Endothelial cell of umbilical vein (primary cell): ENCODE data around the gene MYRIP. TPM values are rescaled to one million over a fixed set of nuclear protein-coding genes. Genes with fewer than 3 reads are reported as not detected.

Experiments
- BruUV-seq: library from RNA; stranded (reverse); fragments of 400-500 nt; replicated peaks from 2 replicates; lab custom pipeline; 2021; lab: Mats Ljungman, UMichigan
- CTCF ChIA-PET: fragments of 300-600, 350-600 bp; sonication (Branson Sonifier 250); formaldehyde crosslinking; loops from one replicate; lab custom pipeline; 2021; ENCODE audit warnings: antibody characterized with exemption, inconsistent platforms; lab: Charles Lee
- POLR2A ChIA-PET: fragments of 300-600, 350-600 bp; sonication (Branson Sonifier 250); formaldehyde crosslinking; loops from one replicate; lab custom pipeline; 2021; ENCODE audit warnings: antibody characterized with exemption, inconsistent platforms; lab: Charles Lee
- DNase-seq: peaks from one replicate; pipeline ENCODE4 v3.0.0-alpha.2; 2011; ENCODE audit warnings: low read depth, low spot score
- FAIRE-seq: peaks from 2 replicates; lab custom pipeline; 2011; peaks lifted over from hg19 to GRCh38; lab: Jason Lieb, UNC
- H2AFZ ChIP-seq: 2 replicates; pipeline ENCODE4 v1.6.0; 2012; ENCODE audit warnings: low read depth, low read length, control low read depth, inconsistent platforms
- H3K27ac ChIP-seq: 2 replicates; pipeline ENCODE4 v1.5.1; 2011; ENCODE audit warnings: low read depth, mild to moderate bottlenecking, control low read depth, low read length, moderate library complexity; ENCODE audit not compliant: insufficient read depth
- H3K27me3 ChIP-seq, 2 experiments: 2 replicates each; pipeline versions ENCODE4 v1.6.0 to v1.6.1; 2011; ENCODE audit warnings: low read length in 2 of 2, mixed read lengths in 1 of 2; ENCODE audit not compliant: control insufficient read depth in 2 of 2, insufficient read depth in 2 of 2
- H3K36me3 ChIP-seq, 2 experiments: 2 replicates in 1 of 2; 3 replicates in 1 of 2; pipeline ENCODE4 v1.5.1; 2011; ENCODE audit warnings: low read length in 2 of 2, mild to moderate bottlenecking in 1 of 2, moderate library complexity in 1 of 2; ENCODE audit not compliant: control insufficient read depth in 2 of 2, insufficient read depth in 2 of 2; ENCODE audit errors: extremely low read depth in 1 of 2
- H3K4me1 ChIP-seq: 3 replicates; pipeline ENCODE4 v1.5.1; 2011; ENCODE audit warnings: mild to moderate bottlenecking, low read length; ENCODE audit not compliant: control insufficient read depth, insufficient read depth; ENCODE audit errors: extremely low read depth
- H3K4me2 ChIP-seq: 2 replicates; pipeline ENCODE4 v1.6.1; 2011; ENCODE audit warnings: low read length, control low read depth, mixed read lengths; ENCODE audit not compliant: insufficient read depth
- H3K4me3 ChIP-seq, 3 experiments: fragments of 200-600 bp in 1 of 3; sonication (generic), shearing (Covaris generic) in 1 of 3; replicated peaks in 1 of 3; 2 replicates each; pipeline ENCODE4 v1.5.1; 2011 to 2016; ENCODE audit warnings: control low read depth in 3 of 3, low read length in 3 of 3, mild to moderate bottlenecking in 2 of 3, inconsistent platforms in 1 of 3, low read depth in 1 of 3, moderate library complexity in 1 of 3; ENCODE audit not compliant: insufficient read depth in 1 of 3
- H3K79me2 ChIP-seq: 2 replicates; pipeline ENCODE4 v1.6.0; 2012; ENCODE audit warnings: low read length, inconsistent platforms; ENCODE audit not compliant: control insufficient read depth, insufficient read depth
- H3K9ac ChIP-seq: replicated peaks from 2 replicates; pipeline ENCODE3; 2011; ENCODE audit warnings: low read length, control low read depth; ENCODE audit not compliant: insufficient read depth; ENCODE audit errors: extremely low read depth
- H3K9me1 ChIP-seq: replicated peaks from 3 replicates; pipeline ENCODE4 v1.6.0; 2011; ENCODE audit warnings: mild to moderate bottlenecking, low read length; ENCODE audit not compliant: control insufficient read depth, insufficient read depth; ENCODE audit errors: extremely low read depth
- H3K9me3 ChIP-seq: replicated peaks from 2 replicates; pipeline ENCODE4 v1.5.1; 2012; ENCODE audit warnings: low read length, inconsistent platforms; ENCODE audit not compliant: control insufficient read depth, insufficient read depth
- H4K20me1 ChIP-seq: replicated peaks from 2 replicates; pipeline ENCODE3; 2011; ENCODE audit warnings: mild to moderate bottlenecking, low read length; ENCODE audit not compliant: control insufficient read depth, insufficient read depth; ENCODE audit errors: extremely low read depth
- CTCF ChIP-seq, 2 donors: IDR thresholded peaks; 1 replicate in 1 of 2; 2 replicates in 1 of 2; pipeline ENCODE4 v1.5.1; 2011; ENCODE audit warnings: low read length in 2 of 2, mild to moderate bottlenecking in 2 of 2, moderate library complexity in 2 of 2, control low read depth in 1 of 2, inconsistent platforms in 1 of 2, low read depth in 1 of 2; ENCODE audit not compliant: insufficient read depth in 1 of 2; ENCODE audit errors: extremely low read depth in 1 of 2
- EZH2 ChIP-seq: IDR thresholded peaks from 2 replicates; pipeline ENCODE4 v1.6.1; 2012; ENCODE audit warnings: borderline replicate concordance, low read depth, mild to moderate bottlenecking, moderate library complexity, low read length, inconsistent platforms; ENCODE audit not compliant: severe bottlenecking
- FOS ChIP-seq: IDR thresholded peaks from 2 replicates; pipeline ENCODE4 v1.6.1; 2011; ENCODE audit warnings: mild to moderate bottlenecking, low read length, moderate library complexity, borderline replicate concordance; ENCODE audit not compliant: insufficient read depth
- GATA2 ChIP-seq: IDR thresholded peaks from 2 replicates; pipeline ENCODE4 v1.7.0; 2011; ENCODE audit warnings: low read depth, mild to moderate bottlenecking, moderate library complexity, mixed read lengths, low read length; ENCODE audit not compliant: insufficient read length, insufficient read depth
- JUN ChIP-seq: IDR thresholded peaks from 2 replicates; pipeline ENCODE4 v1.6.1; 2011; ENCODE audit warnings: borderline replicate concordance, low read depth; ENCODE audit not compliant: insufficient read length, insufficient read depth
- MAX ChIP-seq: IDR thresholded peaks from 2 replicates; pipeline ENCODE4 v1.6.1; 2011; ENCODE audit not compliant: insufficient read depth, insufficient read length
- MYC ChIP-seq: IDR thresholded peaks from one replicate; pipeline ENCODE4 v1.6.1; 2011; ENCODE audit warnings: mild to moderate bottlenecking, low read depth, low read length
- POLR2A ChIP-seq: IDR thresholded peaks from 2 replicates; pipeline ENCODE4 v1.6.1; 2012; ENCODE audit warnings: low read depth, mild to moderate bottlenecking, control low read depth, low read length
- POLR2AphosphoS5 ChIP-seq: IDR thresholded peaks from 2 replicates; pipeline ENCODE4 v1.6.1; 2012; ENCODE audit warnings: low read depth, mild to moderate bottlenecking, control low read depth, low read length, moderate library complexity; ENCODE audit not compliant: insufficient read depth
- dilution Hi-C: fragments of 300-500 bp; cut with MboI; formaldehyde crosslinking; loops from one replicate; pipeline ENCODE4 v1.15.0; 2019; ENCODE audit warnings: low sequenced_read_pairs; ENCODE audit not compliant: extremely low pct_ligation_motif_present
- intact Hi-C: fragments of 100-400 bp; cut with micrococcal nuclease; formaldehyde crosslinking; loops from one replicate; pipeline ENCODE4 v1.10.0; 2022
- polyA plus RNA-seq, 4 experiments: library from polyadenylated mRNA; depleted of rRNA in 3 of 4; stranded (reverse) in 3 of 4; unstranded in 1 of 4; fragments of >200 nt; gene quantifications; 2 replicates each; pipeline versions ENCODE4 v1.2.1 to v1.2.3, GENCODE V29; 2011 to 2012; ENCODE audit warnings: missing spikeins in 1 of 4
- total RNA-seq: library from RNA; stranded (reverse); gene quantifications from 2 replicates; pipeline ENCODE4 v1.2.3, GENCODE V29; 2021

The MYRIP gene
- total and polyA plus RNA-seq, 2 donors (not counting 3 experiments of a cell fraction or from before 2014, with no cell fraction given), result 6.7 to 11.9 TPM

GRCh38 chr3:39927479-39927878, 118.1 kb downstream of the MYRIP start:
- BruUV-seq, result no TSS peak

GRCh38 chr3:39933986-39934693, 124.7 kb downstream of the MYRIP start:
- no peak overlapping the region for H3K4me3 ChIP-seq
- peak; percentile 47 for DNase-seq
- H3K36me3 ChIP-seq, result peaks cover 0 to 3% of the 10 kb centered on the region in 2 experiments
- no peak overlapping the region for H3K4me2 ChIP-seq
- H3K9me3 ChIP-seq, result no peaks in the 10 kb centered on the region
- no peak overlapping the region for H3K9ac ChIP-seq
- no peak overlapping the region for H3K27ac ChIP-seq
- no peaks in the 10 kb centered on the region for H3K79me2 ChIP-seq
- ChIA-PET CTCF (interaction anchor here (0.9 to 1.5 kb wide), 3 partner anchors 12 to 17 kb away, joined by 3 to 4 read pairs (median 3); no protein-coding TSS in a partner anchor), POLR2A (no interaction called here)
- H4K20me1 ChIP-seq, result no peaks in the 10 kb centered on the region
- BruUV-seq, result no TSS peak
- no peaks in the 10 kb centered on the region for H3K9me1 ChIP-seq
- peaks cover 19% of the 10 kb centered on the region for H3K4me1 ChIP-seq
- intact Hi-C loops, result loop anchor here (2.0 kb wide), 1 partner anchor 23 kb away; no protein-coding TSS in a partner anchor
- FAIRE-seq, result peak; percentile 63
- dilution Hi-C loops, result no loop called here
- no peaks in the 10 kb centered on the region for H3K27me3 ChIP-seq
- TF ChIP-seq FOS (no peak), MYC (no peak), GATA2 (no peak), POLR2A (no peak), EZH2 (no peak), CTCF (IDR thresholded peaks at IDR 0.05; ENCODE audit: extremely low read depth in 1 of 2, insufficient read depth in 1 of 2, low read depth in 1 of 2, low read length in 2 of 2) (no peak), JUN (no peak), POLR2AphosphoS5 (no peak), MAX (no peak)
- H2AFZ ChIP-seq, result no peak overlapping the region

More at GRCh38 chr3:39927479-39927878, 118.1 kb downstream of the MYRIP start:
- no peak for FAIRE-seq
- TF ChIP-seq POLR2AphosphoS5 (no peak), POLR2A (no peak)
- no peak overlapping the region for H3K4me3 ChIP-seq
- no peak overlapping the region for H3K27ac ChIP-seq
- no peaks in the 10 kb centered on the region for H3K9me1 ChIP-seq
- intact Hi-C loops (no loop called here), dilution Hi-C loops (no loop called here)
- H3K9ac ChIP-seq, result no peak overlapping the region
- H3K4me1 ChIP-seq, result no peaks in the 10 kb centered on the region
- no peaks in the 10 kb centered on the region for H3K27me3 ChIP-seq
- no peak overlapping the region for H2AFZ ChIP-seq
- no peaks in the 10 kb centered on the region for H3K36me3 ChIP-seq
- CTCF ChIA-PET, result no interaction called here
- no peaks in the 10 kb centered on the region for H4K20me1 ChIP-seq
- no peak overlapping the region for H3K4me2 ChIP-seq
- DNase-seq, result no peak
- POLR2A ChIA-PET, result no interaction called here
- no peaks in the 10 kb centered on the region for H3K79me2 ChIP-seq
- H3K9me3 ChIP-seq, result no peaks in the 10 kb centered on the region
